CD4-positive, alpha-beta T cell treated with Interleukin-10 for 1 hour (primary cell): Measurements from ENCODE around the gene ZBTB38.

Experiments
- DNase-seq: peaks from one replicate; pipeline ENCODE4 v3.0.0-alpha.2; 2020

ZBTB38 gene

DNA sequence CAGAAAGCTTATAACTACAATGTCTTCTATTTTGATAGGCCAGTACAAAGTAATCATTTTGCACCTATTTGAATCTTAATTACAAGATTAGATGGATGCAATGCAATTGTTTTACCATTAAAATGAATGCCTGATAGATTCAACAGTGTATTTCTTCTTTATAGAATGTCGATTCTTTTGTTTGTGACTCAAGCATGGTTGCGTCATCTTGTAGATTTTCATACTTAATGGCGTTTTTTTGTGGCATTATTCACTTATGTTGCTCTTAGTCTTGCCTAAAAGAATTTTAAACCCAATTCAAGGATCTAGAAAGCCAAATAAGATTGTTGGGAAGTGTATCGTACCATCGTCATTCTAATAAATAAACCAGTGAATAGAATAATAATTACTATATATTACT is 21.4 kb downstream of the ZBTB38 start:
- no peak for DNase-seq

DNA sequence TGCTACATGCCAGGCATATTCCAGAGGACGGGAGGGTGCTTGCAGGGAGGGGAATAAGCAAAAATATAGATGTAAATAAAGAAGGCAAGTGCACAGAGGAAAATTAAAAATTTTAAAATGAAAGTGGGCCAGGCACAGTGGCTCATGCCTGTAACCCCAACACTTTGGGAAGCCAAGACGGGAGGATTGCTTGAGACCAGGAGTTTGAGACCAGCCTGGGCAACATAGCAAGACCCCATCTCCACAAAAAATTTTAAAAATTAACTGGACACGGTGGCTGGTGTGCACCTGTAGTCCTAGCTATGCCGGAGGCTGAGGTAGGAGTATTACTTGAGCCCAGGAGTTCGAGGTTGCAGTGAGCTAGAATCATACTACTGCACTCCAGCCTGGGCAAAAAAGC is 22.4 kb downstream of the ZBTB38 start:
- DNase-seq = no peak

DNA sequence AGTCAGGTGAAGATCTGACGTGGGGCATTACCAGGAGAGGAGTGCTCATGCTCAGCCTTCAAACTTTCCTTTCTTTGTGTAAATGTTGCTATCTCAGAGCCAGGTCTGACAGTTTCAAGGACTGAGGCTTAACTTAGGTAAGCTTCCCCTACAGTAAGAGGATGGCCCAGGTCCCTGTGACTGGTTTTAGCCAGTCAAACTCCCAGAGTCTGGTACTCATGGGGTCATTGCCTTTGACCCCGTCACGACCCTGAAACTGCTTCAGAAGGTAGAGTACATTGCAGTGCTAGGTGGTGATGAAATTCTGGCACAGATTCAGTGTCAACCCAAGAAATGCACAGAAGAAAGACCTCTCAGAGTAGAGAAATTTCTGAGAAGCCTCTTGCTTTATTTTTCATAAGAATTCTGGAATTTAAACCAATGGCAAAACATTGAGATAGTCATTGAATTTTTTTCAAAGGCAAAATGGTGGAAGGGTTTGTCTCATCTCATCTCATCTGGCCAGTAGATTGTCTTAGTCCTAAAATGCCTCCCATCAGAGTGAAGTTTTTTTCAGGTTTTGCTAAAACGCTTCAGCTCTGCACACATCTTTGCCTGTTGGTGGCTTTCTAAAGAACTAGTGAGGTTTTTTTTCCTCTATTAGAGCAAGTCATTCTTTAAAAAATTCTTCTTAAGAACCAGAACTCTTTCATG is 23.1 kb downstream of the ZBTB38 start:
- DNase-seq = no peak

DNA sequence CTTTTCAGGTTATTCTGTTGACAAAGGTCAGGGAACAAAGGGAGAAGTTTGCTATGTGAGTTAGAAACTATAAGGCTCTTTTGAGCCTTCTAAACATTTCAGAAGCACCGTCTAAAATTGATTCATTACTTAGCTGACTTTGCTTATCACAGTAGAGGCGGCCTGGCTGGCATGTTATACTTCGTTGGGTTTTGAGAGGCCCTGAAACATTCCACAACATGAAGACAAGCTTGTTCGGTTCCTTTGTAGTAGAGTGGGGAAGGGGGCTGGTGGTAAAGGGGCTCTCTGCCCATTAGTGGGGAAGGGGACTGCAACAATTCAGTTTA is 23.6 kb downstream of the ZBTB38 start:
- DNase-seq = no peak

DNA sequence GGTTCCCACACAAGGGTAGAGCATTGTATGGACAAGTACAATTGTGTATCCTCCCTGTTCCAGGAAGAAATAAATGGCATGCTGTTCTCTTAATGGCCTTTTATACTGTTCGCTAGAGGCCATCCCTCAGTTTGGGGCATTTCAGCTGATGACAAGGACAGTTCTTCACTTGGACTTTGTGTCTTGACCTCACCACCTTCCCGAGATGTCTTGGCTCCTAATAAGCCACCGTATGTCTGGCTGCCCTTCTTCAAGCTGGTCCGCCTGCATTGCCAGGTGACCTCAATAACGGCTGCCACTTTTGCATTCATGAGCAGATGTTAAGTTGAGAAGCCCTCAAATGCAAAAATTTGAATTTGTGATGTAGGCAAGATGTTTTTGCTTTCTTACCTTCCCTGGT is 24.1 kb downstream of the ZBTB38 start:
- no peak for DNase-seq

DNA sequence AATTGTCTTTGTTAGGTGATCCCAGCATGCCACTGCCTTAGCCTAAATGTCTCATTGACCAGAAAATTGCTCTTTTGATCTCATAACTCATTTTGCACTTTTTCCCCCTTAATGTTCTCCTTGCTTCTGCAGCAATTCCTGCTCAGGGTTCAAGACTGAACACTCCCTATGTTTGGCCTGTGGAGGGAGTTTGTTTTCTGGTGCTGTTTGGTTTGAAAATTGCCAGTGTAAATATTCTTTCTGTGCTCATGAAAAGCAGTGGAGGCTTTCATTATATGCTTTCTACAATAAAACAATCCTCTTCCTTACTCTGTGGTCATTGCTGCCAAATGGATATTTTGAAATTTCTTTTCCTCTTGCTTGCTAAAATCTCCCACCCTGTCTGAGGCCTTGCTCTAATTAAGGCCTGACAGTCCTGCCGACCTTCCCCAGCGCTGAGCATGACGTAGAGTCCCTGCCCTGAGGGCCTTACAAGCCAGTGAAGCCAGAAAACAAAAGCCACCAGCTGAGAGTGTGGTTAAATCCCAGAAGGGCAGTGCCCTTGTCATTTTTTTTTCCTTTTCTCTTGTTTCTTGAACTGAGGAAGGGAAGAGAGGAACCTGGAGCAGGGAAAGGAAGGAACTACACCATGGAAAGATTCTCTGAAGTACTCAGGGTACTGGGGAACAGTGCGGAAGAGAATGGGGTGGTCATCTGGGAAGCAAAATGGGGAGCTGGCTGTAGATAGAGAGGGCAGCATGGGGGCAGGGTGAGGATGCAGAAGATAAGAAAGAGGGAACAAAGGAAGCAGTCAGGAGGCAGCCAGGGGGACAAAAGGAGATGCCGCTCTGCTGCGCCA is 24.8 kb downstream of the ZBTB38 start:
- no peak for DNase-seq

DNA sequence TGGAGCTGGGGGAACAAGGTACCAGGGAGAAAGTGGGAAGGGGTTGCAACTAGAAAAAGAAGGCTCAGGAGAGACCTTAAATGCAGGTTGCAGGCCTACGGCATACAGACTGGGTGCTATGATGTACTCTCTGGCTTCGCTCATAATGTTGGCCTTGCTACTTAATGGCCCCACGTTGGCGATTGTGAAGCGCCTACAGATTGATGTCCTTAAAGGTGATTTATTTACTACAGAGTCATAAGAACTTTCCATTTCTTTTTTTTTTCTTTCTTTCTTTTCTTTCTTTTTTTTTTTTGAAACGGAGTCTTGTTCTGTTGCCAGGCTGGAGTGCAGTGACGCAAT is 25.4 kb downstream of the ZBTB38 start:
- no peak for DNase-seq

DNA sequence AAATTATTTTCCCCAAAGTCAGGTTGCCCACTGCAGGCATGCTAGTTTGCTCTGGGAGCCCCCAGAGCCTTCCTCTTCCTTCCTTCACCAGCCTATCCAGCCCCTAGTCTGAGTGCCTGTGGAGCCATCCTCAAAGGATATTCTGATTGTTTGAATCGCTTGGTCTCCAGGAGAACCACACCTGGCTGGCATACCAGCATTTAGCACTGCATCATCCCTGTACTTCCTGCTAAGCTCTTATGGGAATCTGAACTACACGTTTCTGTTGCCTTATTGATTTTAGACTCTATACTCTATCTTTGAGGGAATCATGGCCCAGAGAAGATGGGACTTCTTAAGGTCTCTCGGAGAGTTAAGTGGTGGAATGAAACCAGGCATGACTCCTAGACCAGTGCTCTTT is 26.3 kb downstream of the ZBTB38 start:
- DNase-seq = no peak

DNA sequence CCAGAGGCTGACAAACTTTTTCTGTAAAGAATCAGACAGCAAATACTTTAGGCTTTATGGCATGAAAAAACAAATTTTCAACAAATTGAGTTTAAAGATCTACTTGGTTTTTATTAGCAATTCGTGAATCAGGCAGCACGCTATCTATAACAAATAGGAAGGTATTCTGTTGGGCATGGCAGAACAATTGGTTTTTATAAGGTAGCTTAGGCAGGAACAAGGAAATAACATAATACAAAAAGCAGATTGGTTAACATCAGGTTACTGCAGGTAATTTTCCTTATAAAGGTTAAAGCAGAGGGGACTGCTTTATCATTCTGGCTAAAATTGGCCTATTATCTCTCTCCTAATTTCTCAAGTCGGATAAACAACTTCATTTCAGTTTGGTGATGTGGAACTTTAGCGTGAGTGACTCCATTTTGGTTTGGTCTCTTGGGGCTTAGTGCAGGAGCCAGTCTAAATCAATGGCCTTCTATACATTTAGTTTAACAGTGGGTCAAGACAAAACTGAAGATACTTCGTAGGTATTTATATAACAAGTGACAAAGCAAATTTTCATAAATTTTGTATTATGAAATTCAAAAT is 26.8 kb downstream of the ZBTB38 start:
- no peak for DNase-seq

DNA sequence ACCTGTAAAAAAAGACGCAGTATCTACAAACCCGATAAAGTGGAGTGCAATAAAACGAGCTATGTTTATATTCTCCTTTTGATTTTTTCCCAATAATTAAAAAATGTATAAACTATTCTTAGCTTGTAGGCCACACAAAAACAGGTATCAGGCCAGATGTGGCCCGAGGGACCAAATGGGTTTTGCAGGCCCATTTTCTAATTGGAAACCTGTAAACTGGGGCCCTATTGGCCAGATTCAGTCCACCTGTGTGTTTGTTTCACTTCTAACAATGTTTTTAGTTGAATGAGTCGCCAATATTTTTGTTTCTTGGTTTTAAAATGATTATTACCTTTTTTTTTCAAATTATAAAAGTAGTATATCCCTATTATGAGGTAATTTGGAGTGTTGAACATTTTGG is 29.7 kb downstream of the ZBTB38 start:
- no peak for DNase-seq

DNA sequence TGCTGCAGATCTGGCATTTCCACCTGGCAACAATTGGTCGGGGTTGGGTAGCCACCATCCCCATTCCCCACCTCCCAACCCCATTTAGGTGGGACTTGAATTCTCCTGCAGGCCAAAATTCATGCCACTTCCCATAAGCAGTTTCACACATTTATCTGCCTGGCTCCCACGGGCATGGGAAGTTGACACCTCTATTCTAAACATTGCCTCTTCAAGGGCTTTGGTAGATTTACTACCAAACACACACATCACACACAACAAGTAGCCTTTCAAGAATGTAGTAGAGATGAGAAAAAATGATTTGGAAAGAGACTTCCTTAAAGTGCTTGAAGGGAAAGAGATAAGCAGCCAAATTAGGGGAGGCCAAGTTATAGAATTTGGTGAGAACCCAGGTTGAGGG is 30.9 kb downstream of the ZBTB38 start:
- no peak for DNase-seq

DNA sequence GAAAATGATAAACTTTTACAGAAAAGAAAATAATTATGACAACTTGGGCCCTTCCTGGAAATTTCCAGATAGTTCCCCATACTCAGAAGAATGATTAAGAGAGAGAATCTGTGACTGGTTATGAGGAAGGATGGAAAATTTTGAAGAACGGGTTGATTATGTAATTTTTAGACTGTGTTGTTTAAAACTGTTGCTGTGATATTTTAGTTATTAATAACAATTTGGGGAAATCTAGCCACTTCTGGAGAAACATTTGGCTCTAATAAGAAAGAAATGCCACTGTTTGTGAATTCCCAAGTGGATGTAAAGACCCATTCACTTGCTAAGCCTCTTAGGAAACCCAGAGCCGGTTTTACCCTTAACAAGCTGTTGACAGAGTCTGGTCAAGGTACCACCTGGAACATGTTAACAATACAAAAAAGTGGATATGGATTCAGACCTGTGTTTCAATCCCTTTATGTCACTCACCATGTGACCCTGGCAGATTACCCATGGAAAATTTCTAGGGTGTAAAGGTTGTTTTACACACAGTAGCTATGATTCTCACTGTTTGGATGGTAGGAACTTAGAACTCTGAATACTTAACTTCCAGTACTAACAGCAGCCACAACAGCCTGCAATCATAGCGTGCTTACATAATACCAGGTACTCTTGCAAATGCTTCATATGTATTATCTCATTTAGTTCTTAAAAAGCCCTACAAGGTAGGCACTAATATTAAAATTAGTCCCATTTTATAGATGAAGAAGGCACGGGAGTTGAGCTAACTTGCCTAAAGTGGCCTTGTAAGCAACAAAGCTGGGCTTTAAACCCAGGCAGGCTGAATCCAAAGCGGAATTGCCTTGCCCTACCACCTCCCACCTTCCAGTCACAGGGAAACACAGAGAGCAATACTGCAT is 32.0 kb downstream of the ZBTB38 start:
- DNase-seq = peak; percentile 18

DNA sequence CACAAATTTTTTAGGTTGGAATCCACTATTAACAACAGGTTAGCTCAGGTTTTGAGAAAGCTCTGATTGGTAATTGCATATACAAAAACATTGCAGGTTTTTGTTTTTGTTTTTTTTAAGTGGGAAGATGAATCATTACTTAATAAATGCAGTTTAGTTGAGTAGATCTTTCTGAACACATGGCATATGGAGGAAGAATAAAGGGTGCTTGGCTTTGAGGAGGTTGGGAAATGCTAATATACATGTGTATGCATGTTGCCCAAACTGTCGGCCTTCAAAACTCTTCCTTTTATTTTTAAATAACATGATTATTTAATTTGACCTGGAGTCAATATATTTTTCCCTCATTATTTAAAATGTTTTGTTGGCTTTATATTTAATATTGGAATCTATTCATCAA is 32.8 kb downstream of the ZBTB38 start:
- DNase-seq = no peak

DNA sequence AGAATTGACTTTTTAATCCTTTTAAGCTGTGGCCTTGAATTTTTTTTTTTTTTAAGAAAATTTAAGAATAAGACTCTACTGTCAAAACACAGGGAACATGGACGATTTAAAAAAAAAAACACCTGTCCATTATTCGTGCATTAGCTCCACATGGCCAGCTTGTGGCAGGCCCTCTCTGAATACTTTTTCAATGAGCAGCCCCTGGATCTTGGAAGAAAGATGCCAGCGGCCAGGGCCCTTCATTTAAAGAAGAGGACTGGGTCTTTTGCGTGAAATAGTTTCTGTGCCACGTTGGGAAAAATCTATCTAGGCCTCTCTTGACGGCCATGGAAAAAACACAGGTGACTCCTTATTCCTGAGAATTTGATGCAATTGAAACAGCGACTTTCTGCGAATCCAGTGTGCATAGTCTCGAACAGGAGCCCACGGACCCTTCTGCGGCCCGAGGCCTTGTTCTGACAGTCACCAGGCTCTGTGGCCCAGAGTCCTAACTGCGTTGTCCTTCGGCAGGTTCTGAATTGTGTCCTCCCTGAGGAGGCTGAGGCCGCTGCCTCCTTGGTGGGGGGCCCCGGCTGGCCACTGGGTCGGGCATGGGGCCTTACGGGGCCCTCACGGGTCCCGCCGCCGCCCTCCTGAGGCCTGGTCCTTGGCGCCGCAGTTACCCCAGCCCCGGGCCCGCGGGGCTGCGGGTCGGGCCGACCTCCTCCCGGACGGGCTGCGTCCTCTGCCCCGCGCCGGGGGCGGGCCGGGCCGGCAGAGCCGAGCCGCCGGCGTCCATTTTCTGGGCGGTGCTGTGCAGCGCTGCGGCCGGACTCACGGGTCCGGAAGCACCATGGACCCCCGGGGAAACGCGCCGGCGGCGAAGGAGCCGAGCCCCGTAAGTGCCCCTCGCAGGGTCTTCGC is 33.5 kb downstream of the ZBTB38 start:
- DNase-seq = peak; percentile 61

DNA sequence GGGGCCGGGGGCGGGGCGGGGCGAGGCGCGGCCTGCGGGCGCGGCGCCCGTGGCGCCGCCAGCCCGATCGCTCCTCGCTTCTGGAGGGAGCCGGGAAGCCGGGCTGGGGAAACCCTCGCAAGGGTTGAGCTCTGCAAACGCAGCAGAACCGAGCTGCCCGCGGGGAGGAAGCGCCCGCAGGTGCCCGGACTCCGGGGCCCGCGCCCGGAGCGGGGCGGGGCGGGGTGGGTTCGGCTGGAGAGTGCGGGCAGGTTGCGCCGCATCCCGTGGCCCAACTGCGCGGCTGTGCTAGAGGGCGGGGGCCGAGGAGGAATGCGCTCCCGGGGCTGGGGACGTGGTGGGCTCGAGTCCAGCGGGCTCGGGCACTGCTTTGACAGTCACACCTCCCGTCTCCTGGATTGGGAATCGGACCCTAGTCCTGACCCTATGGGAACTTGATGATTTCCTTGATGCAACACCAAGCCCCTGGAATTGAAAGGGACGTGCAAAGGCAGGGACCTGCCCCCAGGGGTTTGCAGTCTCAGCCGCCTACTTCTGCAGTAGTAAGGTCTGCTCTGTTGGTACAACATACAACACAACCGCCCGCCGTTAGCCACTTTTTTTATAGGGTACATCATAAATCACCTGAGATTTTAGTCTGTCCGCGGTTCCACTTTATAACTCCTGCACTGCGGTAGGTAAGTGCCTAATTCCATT is 34.3 kb downstream of the ZBTB38 start:
- peak; percentile 55 for DNase-seq

DNA sequence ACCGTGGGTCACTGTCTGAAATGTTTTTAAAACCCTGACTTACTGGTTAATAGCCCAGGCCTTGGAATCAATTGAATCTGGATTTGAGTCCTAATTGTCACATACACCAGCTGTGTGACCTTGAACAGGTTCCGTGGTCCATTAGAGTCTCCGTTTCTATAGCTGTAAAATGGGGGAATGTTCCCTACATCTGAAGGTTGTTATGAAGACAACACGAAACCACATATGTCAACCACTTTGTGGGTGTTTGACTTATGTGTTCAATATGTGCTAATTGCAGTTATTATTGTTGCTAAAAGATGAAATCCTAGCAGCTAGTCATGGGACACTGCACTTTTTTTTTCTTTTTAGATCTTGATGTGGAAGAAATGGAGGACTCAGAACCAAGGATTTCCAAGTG is 35.3 kb downstream of the ZBTB38 start:
- DNase-seq = peak; percentile 49

DNA sequence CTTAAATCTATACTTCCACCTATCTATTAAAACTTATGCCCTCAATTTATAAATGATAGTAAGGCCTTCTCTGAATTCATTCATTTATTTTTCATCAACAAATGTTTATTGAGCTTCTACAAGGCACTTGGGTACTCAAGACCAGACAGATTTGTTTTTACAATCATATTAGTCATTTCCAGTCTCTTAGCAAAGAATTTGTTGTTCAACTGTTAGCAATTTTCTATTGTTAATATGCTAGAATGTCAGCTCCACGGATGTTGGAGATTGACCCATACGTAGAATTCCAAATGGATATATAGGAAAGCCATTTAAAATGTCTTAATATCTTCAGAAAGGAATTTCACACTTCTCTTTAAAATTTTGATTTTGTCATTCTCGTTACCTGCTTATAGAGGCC is 36.7 kb downstream of the ZBTB38 start:
- no peak for DNase-seq

DNA sequence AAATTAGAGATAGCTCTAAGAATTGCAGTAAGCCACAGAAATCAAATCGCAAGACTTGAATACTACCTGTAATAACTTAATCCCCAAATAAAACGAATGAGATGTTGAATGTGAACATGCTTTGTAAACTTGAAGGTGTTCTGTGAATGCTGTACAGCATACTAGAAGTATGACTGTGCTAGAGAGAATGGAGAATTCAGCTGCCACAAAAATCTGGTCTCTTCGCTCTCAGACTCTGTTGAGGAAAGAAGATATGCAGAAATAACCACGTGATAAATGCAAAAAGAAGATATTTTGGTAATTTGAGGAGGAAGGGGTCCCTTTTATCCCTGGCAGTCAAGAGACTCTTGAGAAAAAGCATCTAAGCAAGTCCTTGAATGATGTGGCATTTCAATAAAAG is 37.3 kb downstream of the ZBTB38 start:
- no peak for DNase-seq

DNA sequence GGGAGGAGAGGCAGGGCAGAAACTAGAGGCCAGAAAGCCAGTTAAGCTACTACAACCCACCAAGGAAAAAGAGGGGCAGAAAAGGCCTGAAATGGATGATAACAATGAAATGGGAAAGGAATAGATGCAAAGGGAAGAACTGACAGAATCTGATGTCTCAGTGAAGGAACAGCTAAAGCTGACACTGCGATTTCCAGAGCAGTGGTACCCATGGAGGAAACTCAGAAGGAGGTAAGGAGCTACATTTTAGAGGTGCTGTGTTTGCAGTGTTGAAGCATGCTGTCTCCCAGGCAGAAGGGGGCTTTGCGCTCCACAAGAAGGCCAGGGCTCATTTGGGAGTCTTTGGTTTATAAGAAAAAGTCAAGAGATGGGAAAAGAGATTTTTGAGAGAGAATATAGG is 38.0 kb downstream of the ZBTB38 start:
- no peak for DNase-seq

DNA sequence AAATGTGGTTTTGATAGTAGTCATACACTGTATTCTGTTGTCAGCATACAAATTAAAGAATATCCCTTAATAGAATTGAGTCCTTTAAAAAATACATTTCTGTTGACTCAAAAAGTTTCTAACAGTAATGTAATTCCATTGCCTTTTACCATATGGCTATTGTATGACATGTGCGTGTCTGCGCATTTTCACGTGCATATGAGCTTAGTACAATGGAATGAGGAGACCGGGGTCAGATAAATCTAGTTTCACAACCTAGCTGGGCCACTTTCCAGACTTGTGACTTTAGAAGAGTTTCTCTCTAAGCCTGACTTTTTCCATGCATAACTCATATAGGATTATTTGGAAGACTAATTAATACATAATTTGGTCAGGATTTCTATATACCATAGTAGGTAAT is 38.7 kb downstream of the ZBTB38 start:
- no peak for DNase-seq

DNA sequence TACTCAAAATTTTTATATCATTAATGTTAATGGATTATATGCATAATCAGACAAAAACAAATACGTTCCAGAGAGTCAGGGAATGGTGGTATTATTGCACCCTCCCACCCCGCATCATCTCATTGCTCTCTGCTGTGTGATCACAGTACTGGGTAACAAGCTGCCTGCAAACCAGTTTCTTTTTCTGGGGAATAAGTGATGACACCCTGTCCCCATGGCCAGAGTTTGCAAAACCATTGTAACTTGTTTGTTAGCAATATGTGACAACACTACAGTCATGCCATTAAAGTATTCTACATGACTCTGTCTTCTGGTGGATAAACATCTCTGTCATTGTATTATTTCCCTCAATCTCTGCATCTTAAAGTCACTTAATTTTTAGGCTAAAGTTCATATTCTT is 39.5 kb downstream of the ZBTB38 start:
- no peak for DNase-seq

DNA sequence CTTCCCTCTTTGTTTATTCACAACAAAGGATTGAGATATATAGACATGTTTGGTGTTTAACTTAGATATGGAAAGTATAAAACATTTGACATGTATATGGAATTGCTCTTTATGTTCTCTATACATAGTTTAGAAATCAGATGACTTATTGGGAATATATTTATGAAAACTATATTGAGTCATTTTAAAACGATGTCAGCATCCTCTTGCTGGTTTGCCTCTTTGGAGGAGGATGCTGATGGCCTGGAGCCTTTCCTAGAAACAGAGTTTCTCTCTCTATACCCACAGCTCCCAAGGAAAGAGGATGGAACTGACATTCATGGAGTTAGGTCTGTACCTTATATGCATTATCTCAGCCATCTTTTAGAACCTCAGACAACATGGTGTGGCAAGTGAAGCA is 40.3 kb downstream of the ZBTB38 start:
- no peak for DNase-seq
